ENCODE measurements around the gene TYROBP.

TYROBP gene

DNA sequence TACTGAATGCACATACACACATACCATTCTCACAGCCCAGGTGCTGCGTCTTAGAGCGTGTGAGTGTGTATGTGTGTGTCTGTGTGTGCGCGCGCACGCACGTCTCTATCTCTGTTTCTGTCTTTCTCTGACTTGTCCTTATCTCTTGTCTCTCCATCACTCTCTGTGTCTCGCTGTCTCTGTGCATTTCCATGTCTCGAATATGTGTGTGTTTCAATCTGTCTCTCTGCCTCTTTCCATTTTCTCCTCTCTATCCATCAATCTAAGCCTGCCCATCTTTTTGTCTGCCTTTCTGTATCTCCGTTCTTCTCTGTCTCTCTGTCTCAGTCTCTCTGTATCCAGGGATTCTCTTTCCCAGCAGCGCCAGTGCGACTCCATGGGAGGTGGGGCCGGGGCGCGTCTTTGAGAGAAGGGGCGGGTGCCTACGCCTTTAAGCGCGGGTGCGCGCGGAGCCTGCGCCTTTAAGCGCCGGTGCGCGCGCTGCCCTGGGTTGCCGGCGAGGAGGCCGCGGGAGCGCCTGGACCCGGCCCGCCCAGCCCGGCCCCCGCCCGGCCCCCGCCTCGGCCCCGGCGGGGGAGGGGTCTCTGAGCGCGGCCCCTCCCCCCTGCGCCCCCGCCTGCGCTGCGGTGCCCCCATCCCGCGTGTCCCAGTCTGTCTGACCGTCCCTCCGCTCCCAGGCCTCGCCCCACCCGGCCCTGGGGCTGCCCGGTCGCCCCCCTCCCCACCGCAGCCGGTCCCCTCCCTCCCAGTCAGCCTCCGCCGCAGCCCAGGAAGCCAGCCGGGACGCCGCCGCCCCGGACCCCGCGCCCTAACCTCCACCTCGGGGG is 28.0 kb upstream of the TYROBP start, which contains the start of gene LRFN3:
Gene LRFN3, plus strand, starts transcription at position 464 of the 827 bp plus-strand sequence. CDS start 3,052 bp downstream, outside the sequence.
- peak within 1 kb of the TSS; percentile 61 for H3K4me3 ChIP-seq (ENCODE audit: low read depth, low read length)
- CTCF ChIA-PET: interaction anchor here (7.0 kb wide), 1 partner anchor 55 kb away, joined by 144 read pairs; no protein-coding TSS in a partner anchor
- no peak for DNase-seq (ENCODE audit: low read depth, low spot score)
- TF ChIP-seq, protein P1, sequence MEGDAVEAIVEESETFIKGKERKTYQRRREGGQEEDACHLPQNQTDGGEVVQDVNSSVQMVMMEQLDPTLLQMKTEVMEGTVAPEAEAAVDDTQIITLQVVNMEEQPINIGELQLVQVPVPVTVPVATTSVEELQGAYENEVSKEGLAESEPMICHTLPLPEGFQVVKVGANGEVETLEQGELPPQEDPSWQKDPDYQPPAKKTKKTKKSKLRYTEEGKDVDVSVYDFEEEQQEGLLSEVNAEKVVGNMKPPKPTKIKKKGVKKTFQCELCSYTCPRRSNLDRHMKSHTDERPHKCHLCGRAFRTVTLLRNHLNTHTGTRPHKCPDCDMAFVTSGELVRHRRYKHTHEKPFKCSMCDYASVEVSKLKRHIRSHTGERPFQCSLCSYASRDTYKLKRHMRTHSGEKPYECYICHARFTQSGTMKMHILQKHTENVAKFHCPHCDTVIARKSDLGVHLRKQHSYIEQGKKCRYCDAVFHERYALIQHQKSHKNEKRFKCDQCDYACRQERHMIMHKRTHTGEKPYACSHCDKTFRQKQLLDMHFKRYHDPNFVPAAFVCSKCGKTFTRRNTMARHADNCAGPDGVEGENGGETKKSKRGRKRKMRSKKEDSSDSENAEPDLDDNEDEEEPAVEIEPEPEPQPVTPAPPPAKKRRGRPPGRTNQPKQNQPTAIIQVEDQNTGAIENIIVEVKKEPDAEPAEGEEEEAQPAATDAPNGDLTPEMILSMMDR (IDR thresholded peaks at IDR 0.05; ENCODE audit: insufficient read depth, low read length, missing control alignments): no peak
- POLR2A ChIA-PET: no interaction called here

DNA sequence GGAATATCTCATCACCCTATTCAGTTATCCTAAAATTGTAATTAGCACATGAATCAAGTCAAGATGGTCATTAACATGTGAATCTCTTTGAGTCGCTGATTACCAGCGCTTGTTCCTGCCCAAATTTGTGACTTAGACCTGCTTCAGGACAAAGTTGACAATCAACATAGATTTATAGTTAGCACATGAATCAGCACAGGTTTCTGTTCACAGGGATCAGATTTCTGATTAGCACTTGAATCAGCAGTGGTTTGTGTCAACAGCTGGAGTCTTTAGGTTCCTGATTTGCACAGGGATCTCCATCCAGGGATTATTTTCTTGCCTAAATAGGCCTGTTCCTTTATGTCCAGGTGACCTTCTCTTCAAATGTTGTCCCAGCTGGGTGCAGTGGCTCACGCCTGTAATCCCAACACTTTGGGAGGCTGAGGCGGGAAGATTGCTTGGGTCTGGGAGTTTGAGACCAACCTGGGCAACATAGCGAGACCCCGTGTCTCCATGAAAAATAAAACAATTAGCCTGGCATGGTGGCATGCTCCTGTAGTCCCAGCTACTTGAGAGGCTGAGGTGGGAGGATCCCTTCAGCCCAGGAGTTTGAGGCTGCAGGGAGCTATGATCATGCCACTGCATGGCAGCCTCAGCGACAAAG is 24.3 kb upstream of the TYROBP start:
- POLR2A ChIA-PET: interaction anchor here (1.4 kb wide), 1 partner anchor 192 kb away, joined by 5 read pairs; no protein-coding TSS in a partner anchor
- H3K4me3 ChIP-seq (ENCODE audit: low read depth, low read length): no peak overlapping the region

DNA sequence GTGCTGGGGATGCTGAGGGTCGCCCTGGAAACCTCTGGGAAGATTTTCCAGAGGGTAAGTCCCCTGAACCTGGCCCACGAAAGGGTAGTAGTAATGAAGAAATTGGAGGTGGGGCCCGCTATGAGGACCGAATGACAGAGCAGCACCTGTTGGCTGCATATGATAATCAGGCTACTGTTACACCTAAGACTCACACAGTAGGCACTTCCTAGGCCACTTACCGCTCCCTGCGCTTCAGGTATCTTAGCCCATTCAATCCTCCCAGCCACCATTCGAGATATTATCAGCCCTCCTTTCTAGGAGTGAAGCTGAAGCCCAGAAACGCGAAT is 23.7 kb upstream of the TYROBP start:
- ChIA-PET POLR2A (interaction anchor here (0.9 to 1.4 kb wide), 3 partner anchors 30 to 191 kb away, joined by 3 to 5 read pairs (median 4); no protein-coding TSS in a partner anchor), CTCF (interaction anchor here (0.7 to 7.0 kb wide), 15 partner anchors 9 to 240 kb away, joined by 3 to 144 read pairs (median 4); partner anchors contain the start of genes HSPB6, NFKBID, PSENEN and U2AF1L4)
- TF ChIP-seq, protein P1 (IDR thresholded peaks at IDR 0.05; ENCODE audit: insufficient read depth, low read length, missing control alignments): no peak
- no peak overlapping the region; the same call in 1 of the 2 replicates for H3K4me3 ChIP-seq (ENCODE audit: low read depth, low read length)
- no peak for DNase-seq (ENCODE audit: low read depth, low spot score)

More for the DNA sequence above, 24.3 kb upstream of the TYROBP start:
- no peak for DNase-seq (ENCODE audit: low read depth, low spot score)
- TF ChIP-seq, protein P1 (IDR thresholded peaks at IDR 0.05; ENCODE audit: insufficient read depth, low read length, missing control alignments): no peak
- CTCF ChIA-PET: interaction anchor here (0.7 to 7.0 kb wide), 17 partner anchors 9 to 240 kb away, joined by 3 to 144 read pairs (median 4); partner anchors contain the start of genes HSPB6, NFKBID, PSENEN and U2AF1L4

DNA sequence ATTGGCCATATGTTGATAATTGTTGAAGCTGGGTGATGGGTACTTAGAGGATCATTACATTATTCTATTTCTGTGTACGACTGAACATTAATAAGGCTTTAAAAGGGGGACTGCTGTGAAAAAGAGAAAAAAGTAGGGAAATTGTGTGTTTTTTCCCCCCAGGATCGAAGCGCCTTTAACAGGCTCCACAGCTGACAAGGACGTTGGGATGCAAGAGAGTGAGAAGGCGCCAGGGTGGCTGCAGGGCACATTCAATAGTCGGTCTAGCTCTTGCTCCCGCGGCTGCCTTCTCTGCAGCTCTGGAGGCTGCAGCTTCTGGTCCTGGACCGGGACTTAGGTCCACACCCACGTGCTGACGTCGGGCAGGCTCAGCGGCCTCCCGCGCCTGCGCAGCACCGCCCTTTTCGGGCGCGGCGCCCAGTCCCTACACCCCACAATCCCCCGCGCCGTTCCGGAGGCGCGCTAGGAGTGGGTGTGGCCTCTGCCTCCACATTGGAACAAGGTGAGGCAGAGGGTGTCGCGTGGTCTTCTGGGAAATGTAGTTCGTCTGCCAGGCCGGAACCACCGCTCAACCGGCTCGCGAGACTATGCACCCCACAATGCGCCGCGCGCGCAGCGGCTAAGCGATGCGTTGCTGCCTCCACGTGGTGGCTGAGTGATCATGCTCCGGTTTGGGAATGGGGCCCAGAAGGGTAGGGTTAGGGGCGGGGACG is 23.2 kb upstream of the TYROBP start:
- ChIA-PET POLR2A (interaction anchor here (0.6 to 1.4 kb wide), 6 partner anchors 30 to 191 kb away, joined by 3 to 8 read pairs (median 4); partner anchors contain the start of genes PSENEN and U2AF1L4), CTCF (interaction anchor here (0.6 to 7.0 kb wide), 20 partner anchors 9 to 212 kb away, joined by 3 to 144 read pairs (median 4); partner anchors contain the start of gene LIN37)
- peak overlapping the region; percentile 52 for H3K4me3 ChIP-seq (ENCODE audit: low read depth, low read length)

DNA sequence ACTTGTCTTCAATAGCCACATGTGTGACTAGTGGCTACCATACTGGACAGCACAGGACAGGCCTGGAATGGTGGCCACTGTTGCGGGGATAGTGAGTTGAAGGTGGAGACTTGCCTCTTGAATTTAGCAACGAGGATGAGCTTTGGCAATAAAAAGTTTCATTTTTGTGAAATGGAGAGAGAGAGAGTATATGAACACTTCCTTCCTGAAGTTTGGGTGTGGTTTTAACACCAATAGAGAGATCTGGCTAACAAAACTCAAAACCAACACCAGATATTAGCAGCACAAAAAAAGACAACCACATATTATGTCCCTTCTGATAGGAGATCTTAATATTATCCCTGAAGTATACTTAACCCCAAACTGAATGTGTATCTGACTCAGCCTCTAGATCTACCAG is 21.8 kb upstream of the TYROBP start:
- DNase-seq (ENCODE audit: low read depth, low spot score): no peak
- TF ChIP-seq, protein P1 (IDR thresholded peaks at IDR 0.05; ENCODE audit: insufficient read depth, low read length, missing control alignments): no peak
- ChIA-PET CTCF (interaction anchor here (7.0 kb wide), 1 partner anchor 48 kb away, joined by 144 read pairs; no protein-coding TSS in a partner anchor), POLR2A (no interaction called here)
- H3K4me3 ChIP-seq (ENCODE audit: low read depth, low read length): no peak overlapping the region

More for the DNA sequence above, 23.2 kb upstream of the TYROBP start:
- peak; percentile 96 for DNase-seq (ENCODE audit: low read depth, low spot score)
- TF ChIP-seq, protein P1 (IDR thresholded peaks at IDR 0.05; ENCODE audit: insufficient read depth, low read length, missing control alignments): peak; percentile 97

All from AG04449 (cell line).